Sigmoid colon (tissue), 7 donors: ENCODE measurements around the gene FANCC. TPM values are rescaled to one million over a fixed set of nuclear protein-coding genes. Genes with fewer than 3 reads are reported as not detected.
A peak's percentile ranks its signal among the peaks of the same experiment; 100 is the strongest.

Source experiments
- DNase-seq: peaks from one replicate; pipeline ENCODE4 v3.0.0-alpha.2; 2019
- H3K27ac ChIP-seq, 4 donors: fragments of 200-600 bp; sonication (generic); one replicate each; pipeline ENCODE4 v1.5.1; 2016 to 2019; ENCODE audit warnings: mild to moderate bottlenecking in 1 of 4
- H3K27me3 ChIP-seq, 3 donors: fragments of 200-600 bp; sonication (generic); one replicate each; pipeline ENCODE4 v1.5.1; 2019; ENCODE audit warnings: mild to moderate bottlenecking in 1 of 3
- H3K36me3 ChIP-seq, 4 donors: fragments of 200-600 bp; sonication (generic); one replicate each; pipeline ENCODE4 v1.5.1; 2016 to 2019
- H3K4me1 ChIP-seq, 4 donors: fragments of 200-600 bp; sonication (generic); one replicate each; pipeline ENCODE4 v1.5.1; 2017 to 2019
- H3K4me3 ChIP-seq, 4 donors: fragments of 200-600 bp; sonication (generic); one replicate each; pipeline ENCODE4 v1.5.1; 2017 to 2019; ENCODE audit warnings: mild to moderate bottlenecking in 2 of 4, moderate library complexity in 1 of 4
- H3K9me3 ChIP-seq, 4 donors: fragments of 200-600 bp in 3 of 4; sonication (generic) in 3 of 4; one replicate each; pipeline versions ENCODE4 v1.5.1 to v1.6.1; 2013 to 2019
- CTCF ChIP-seq, 4 experiments: fragments of 450-650 bp in 3 of 4; fragments of 200-600 bp in 1 of 4; IDR thresholded peaks; one replicate each; pipeline ENCODE4 v1.5.1; 2016 to 2019; ENCODE audit warnings: antibody characterized with exemption in 4 of 4, mild to moderate bottlenecking in 3 of 4, moderate library complexity in 2 of 4
- EP300 ChIP-seq, 4 donors: sonication (generic); formaldehyde crosslinking; IDR thresholded peaks; one replicate each; pipeline ENCODE4 v1.6.1; 2017; ENCODE audit warnings: antibody characterized with exemption in 4 of 4
- POLR2A ChIP-seq, 2 donors: fragments of 450-650 bp; IDR thresholded peaks; one replicate each; pipeline ENCODE4 v1.6.1; 2016; ENCODE audit warnings: antibody characterized with exemption in 2 of 2, mild to moderate bottlenecking in 2 of 2, moderate library complexity in 2 of 2
- POLR2AphosphoS5 ChIP-seq, 4 donors: sonication (generic); formaldehyde crosslinking; IDR thresholded peaks; one replicate each; pipeline ENCODE4 v1.6.1; 2017; ENCODE audit warnings: antibody characterized with exemption in 4 of 4
- WGBS, 2 donors: extraction: QIAGEN DNeasy Blood & Tissue Kit; methylation state at CpG; one replicate each; pipeline ENCODE4 v1.1.7; 2013; 5-methylcytosine and 5-hydroxymethylcytosine counted together
- intact Hi-C: fragments of 100-400 bp; cut with DNase I; formaldehyde crosslinking; loops from one replicate; pipeline ENCODE4 v1.15.1; 2023
- polyA plus RNA-seq, 3 donors: library from polyadenylated mRNA; stranded (reverse); fragments of 200-250 nt; gene quantifications; one replicate each; pipeline ENCODE4 v1.2.3, GENCODE V29; 2013
- total RNA-seq, 4 donors: library from RNA; depleted of rRNA; stranded (reverse); fragments of >200 nt; gene quantifications; one replicate each; pipeline ENCODE4 v1.1.0, GENCODE V29; 2016
- donor health status: healthy with polysubstance abuse.
- donor health status: Bipolar disorder and iron deficiency.
- donor health status: healthy.

FANCC gene
- total and polyA plus RNA-seq, 7 donors, result 2.4 to 10.6 (median 5.3) TPM

DNA sequence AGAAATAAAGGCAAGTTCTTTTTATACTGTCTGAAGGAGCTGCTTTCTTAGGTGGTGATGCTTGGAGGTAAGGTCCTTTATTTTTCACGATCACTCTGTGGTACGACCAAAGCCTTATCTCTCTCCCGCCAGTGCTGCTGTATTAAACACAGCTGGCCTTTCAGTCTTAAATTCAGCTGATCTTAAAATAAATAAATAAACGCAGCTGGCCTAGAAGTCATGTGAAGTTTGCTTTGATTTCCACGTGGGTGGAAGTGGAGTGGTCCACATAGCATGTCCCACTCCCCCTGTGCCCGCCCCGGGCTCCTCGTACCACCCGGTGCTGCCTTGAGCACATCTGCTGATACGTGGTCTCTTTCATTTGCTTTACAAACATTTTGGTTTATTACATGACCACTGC is 260.4 kb downstream of the FANCC start:
- H3K9me3 ChIP-seq, result no peaks in the 10 kb centered on the region
- intact Hi-C loops, result no loop called here
- TF ChIP-seq POLR2AphosphoS5 (IDR thresholded peaks at IDR 0.05), result no peak
- no peak for TF ChIP-seq POLR2A (IDR thresholded peaks at IDR 0.05)
- no peak for TF ChIP-seq EP300 (IDR thresholded peaks at IDR 0.05)
- no peak for TF ChIP-seq CTCF (IDR thresholded peaks at IDR 0.05)
- peaks cover 0 to 14% (median 0%) of the 10 kb centered on the region in 4 donors for H3K36me3 ChIP-seq
- WGBS, 2 donors, result 49 to 54% methylated on average over 10 of the region's 10 CpGs
- peak overlapping the region; percentile 77 to 99 (median 88) for H3K27ac ChIP-seq
- H3K4me3 ChIP-seq, result peak overlapping the region; percentile 1 to 41 (median 30)
- peaks cover 0 to 98% (median 96%) of the 10 kb centered on the region in 4 donors for H3K4me1 ChIP-seq
- no peak for DNase-seq
- H3K27me3 ChIP-seq, result no peaks in the 10 kb centered on the region

DNA sequence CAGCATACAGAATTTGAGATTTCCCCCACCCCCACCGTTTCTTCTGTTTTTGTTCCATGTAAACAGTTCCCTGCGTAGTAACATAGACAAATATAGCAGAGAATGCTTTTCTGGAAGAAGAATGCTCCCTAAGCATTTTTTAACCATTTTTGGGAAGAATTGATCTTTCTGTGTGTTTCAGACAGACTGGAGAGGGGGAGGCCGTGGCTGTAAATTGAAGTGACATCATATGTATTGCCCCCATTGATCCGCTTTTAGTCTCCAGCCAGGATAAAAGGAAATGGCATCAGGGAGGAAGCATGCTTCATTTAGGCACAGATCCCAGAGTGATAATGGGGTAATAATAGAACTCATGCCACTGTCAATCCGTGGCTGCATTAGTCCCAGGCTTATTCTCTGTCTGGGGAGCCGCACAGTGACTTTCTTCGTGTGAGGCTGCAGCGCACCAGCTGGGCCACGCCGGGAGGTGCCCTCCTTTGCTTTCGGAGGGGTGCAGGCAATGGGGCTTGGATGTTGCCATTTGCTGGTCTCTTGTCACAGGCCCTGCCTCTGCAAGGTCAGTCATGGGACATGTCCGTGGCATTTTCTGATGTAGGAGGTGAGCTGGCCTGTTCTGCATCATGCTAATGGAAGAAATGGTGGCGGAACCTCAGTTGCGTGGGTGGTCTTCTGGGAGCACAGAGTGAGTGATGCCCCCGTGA is 261.5 kb downstream of the FANCC start:
- Histone ChIP-seq H3K4me3 (peak overlapping the region in 3 of 4 donors; percentile 26 to 41 (median 35)), H3K4me1 (peaks cover 0 to 98% (median 90%) of the 10 kb centered on the region in 4 donors), H3K9me3 (no peaks in the 10 kb centered on the region), H3K36me3 (peaks cover 0 to 4% (median 0%) of the 10 kb centered on the region in 4 donors), H3K27ac (peak overlapping the region; percentile 77 to 99 (median 88)), H3K27me3 (no peaks in the 10 kb centered on the region)
- intact Hi-C loops, result no loop called here
- WGBS, 2 donors, result 68 to 75% methylated on average over 15 of the region's 15 CpGs
- no peak for DNase-seq
- TF ChIP-seq POLR2A (IDR thresholded peaks at IDR 0.05), result no peak
- TF ChIP-seq POLR2AphosphoS5 (IDR thresholded peaks at IDR 0.05), result peak in 2 of 4 donors; percentile 40
- no peak for TF ChIP-seq CTCF (IDR thresholded peaks at IDR 0.05)
- TF ChIP-seq EP300 (IDR thresholded peaks at IDR 0.05), result peak in 1 of 4 donors; percentile 16

- H3K27ac ChIP-seq, result peak overlapping the region; percentile 77 to 99 (median 88)
Measured at GRCh38 chr9:95055334-95055850, 262.1 kb downstream of the FANCC start.

More at GRCh38 chr9:95055334-95055850, 262.1 kb downstream of the FANCC start:
- no peak for DNase-seq
- Histone ChIP-seq H3K27me3 (no peaks in the 10 kb centered on the region), H3K4me1 (peaks cover 0 to 98% (median 88%) of the 10 kb centered on the region in 4 donors), H3K9me3 (no peaks in the 10 kb centered on the region), H3K4me3 (peak overlapping the region in 3 of 4 donors; percentile 26 to 41 (median 35)), H3K36me3 (no peaks in the 10 kb centered on the region)
- intact Hi-C loops, result no loop called here
- 52 to 72% methylated on average over 6 of the region's 6 CpGs for WGBS, 2 donors
- TF ChIP-seq POLR2A (IDR thresholded peaks at IDR 0.05) (no peak), POLR2AphosphoS5 (IDR thresholded peaks at IDR 0.05) (no peak), EP300 (IDR thresholded peaks at IDR 0.05) (no peak), CTCF (IDR thresholded peaks at IDR 0.05) (no peak)
